GM18520 (cell line): Measurements from ENCODE around the gene PRMT5.
A peak's percentile ranks its signal among the peaks of the same experiment; 100 is the strongest.
"Not testable (repeated sequence)": the region's sequence is repeated elsewhere in the genome, so short reads cannot be mapped to it uniquely, and the experiment has no call there.

ENCODE experiments used
- ATAC-seq: cut with Tn5 transposase; IDR thresholded peaks from one replicate; pipeline ENCODE4 v1.9.1; 2021; ENCODE audit not compliant: unreplicated experiment

The PRMT5 gene

DNA sequence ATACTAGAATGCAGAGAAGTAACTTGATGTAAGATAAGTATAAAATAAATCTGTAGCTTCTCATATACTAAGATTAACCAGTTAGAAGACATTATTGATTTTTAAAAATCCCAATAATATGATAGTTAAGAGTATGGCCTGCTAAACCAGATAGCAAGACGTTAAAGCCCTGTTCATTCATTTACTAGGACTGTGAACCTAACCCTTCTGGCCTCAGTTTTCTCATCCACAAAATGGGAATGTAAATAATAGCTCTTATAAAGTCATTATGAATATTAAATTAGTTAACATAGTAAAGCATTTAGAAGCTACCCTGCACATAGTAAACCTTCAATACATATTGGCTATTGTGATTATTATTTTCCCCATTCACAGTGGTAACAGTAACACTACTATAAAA is 6.0 kb upstream of the PRMT5 start:
- ATAC-seq = no peak

DNA sequence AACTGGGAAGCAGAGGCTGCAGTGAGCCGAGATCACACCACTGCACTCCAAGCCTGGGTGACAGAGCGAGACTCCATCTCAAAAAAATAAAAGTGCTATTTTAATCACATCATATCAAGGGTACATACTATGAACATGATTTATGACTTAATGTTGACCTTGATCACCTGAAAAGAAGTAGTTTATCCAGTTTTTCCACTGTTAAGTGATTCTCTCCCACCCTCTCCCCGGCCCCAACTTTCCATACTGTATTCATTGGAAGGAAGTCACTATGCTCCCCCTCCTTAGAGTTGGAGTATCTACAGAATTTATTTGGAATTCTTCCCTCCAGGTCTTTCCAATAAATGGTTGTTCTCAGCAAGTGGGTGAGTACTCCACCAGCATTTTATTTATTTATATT is 3.0 kb upstream of the PRMT5 start:
- ATAC-seq = no peak

DNA sequence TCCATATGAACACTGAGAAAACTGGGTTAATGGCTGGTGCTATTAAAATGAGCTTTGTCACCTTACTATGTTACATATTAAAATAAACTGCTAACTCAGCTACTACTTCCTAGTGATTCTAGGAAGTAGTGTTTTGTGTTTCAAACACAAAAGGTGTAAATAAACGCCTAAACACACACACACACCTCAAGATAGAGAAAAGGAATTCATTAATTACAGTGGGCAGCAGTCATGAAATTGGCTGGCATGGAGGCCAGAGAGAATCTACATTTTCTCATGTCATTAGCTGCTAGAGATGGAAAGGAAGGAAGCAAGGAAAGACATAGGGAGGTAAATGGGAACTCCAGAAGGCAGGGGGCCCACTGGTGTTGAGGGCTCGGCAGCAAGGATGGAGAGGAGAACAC is 787 bp upstream of the PRMT5 start:
- ATAC-seq = no peak

DNA sequence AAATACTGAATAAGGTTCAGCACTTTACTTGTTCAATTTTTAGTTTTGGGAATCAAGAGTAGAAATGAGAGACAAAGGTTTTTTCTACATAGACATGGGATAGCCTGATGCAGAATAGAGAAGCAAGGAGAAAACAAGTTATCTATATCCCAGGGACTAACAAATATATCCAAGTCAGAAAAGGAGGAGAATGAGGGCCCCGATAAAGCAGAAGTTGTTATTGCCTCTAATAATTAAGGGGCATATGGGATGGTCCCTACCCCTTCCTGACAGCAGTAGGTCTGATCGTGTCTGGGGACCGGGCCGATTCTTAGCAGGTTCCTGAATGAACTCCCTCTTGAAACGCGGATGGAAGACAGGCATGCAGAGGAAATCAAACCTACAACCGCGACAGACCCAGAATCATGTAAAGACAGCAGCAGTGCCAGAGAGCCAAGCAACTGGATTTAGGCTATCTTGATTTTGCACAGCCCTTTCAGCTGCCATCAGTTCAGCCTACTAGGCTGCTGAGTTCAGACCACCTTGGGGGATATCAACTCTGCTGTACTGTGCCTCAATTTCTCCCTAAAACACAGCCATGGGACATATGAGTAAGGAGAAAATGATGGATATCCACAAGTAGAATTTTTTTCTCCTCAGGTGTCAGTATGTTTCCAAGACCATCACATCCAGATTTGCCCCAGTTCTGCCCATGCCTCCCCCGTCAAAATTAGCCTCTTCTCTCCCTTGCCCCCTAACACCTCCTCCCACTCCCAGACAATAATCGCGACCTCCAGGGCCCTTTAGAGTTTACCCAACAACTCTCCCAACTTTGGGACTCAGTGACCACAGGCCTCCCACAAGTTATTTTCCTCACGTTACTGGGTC is 706 bp downstream of the PRMT5 start:
- no peak for ATAC-seq

DNA sequence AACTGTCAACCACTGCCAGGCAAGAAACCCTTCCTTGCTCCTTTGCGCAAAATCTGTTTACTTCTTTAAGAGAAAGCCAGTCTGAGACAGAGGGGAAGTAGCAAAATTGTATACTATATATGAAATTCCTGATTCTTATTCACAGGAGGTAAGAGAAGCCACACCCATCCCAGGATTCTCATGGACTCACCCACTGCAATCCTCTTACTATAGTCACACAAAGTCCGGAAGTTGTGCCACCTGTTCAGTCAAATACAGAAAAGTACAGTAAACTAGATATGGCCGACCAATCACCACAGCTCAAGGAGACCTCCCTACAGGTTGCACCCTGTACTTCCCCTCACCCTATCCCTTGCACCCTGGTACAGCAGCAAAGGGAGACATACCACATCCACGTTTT is 2.9 kb downstream of the PRMT5 start:
- ATAC-seq = no peak

DNA sequence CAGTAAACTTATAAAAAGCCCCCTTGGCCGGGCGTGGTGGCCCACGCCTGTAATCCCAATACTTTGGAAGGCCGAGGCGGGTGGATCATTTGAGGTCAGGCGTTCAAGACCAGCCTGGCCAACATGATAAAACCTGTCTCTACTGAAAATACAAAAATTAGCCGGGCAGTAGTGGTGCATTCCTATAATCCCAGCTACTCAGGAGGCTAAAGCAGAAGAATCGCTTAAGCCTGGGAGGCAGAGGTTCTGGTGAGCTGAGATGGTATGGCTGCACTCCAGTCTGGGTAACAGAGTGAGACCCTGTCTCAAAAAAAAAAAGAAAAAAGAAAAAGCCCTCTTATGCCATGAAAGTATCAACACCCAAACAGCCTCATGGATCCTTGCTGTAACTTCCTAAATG is 3.7 kb downstream of the PRMT5 start:
- no peak for ATAC-seq

DNA sequence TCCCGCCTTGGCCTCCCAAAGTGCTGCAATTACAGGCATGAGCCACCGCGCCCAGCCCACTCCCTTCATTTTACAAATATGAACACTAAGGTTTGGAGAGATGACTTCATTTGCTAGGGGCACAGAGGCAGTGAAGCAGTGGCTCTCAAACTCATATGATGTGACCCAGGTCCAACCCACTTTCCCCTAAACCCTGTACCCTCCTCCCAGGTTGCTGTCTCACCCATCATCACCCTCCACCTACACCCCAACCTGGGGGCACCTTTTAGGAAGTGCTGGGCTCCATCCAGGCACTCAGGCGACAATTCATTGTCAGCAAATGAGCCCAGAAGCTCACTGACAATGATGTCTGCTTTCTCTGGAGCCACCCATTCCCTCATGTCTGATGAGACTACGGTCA is 5.4 kb downstream of the PRMT5 start:
- no peak for ATAC-seq

DNA sequence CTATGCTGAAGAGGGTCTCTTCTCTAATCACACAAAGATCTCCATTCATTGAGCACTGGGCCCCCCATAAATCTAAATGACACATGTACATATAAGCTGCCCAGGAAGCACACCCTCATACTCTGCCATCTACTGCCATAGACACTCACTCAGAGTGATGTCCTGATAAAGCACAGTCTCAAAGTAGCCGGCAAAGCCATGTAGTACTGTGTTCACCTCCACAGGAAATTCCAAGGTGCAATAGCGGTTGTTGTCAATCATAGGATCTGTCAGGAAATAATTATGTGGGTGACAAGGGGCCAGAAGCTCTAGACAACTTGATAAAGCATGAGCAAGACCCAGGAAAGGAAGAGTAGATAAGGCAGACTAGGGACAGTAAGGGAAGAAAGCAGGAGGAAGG is 6.9 kb downstream of the PRMT5 start:
- no peak for ATAC-seq

DNA sequence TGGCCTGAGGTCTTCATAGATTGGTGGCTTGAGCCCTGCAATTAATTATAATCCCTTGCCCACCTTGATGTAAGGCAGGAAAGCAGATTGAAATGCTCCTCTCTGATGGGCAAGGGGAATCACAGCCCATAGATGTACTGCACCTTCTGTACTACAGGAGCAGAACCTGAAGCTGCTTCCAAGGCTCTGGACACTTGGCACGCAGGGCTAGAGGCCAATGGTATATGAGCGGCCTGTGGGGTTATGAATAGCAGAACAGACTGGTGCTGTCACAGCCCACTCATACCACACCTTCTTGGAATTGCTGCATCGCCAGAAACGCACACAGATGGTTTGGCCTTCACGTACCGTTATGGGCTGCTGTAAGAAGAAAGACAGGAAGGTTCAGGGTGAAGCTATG is 8.5 kb downstream of the PRMT5 start:
- no peak for ATAC-seq

DNA sequence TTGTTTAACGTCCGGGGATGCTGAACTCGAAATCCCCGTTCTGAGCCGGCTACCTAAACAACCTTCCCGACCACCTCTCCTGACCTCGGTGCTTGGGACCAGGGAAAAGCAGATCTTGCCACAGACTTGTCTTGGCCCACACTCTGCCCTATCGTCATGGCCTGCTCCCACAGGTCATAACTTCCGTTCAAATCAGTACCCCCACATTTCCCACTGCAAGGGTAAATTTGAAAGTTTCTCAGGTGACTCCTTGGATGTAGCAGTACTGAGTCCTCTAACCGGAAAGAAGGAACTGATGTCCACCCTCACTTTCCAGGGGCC is 9.6 kb downstream of the PRMT5 start:
- no peak for ATAC-seq

DNA sequence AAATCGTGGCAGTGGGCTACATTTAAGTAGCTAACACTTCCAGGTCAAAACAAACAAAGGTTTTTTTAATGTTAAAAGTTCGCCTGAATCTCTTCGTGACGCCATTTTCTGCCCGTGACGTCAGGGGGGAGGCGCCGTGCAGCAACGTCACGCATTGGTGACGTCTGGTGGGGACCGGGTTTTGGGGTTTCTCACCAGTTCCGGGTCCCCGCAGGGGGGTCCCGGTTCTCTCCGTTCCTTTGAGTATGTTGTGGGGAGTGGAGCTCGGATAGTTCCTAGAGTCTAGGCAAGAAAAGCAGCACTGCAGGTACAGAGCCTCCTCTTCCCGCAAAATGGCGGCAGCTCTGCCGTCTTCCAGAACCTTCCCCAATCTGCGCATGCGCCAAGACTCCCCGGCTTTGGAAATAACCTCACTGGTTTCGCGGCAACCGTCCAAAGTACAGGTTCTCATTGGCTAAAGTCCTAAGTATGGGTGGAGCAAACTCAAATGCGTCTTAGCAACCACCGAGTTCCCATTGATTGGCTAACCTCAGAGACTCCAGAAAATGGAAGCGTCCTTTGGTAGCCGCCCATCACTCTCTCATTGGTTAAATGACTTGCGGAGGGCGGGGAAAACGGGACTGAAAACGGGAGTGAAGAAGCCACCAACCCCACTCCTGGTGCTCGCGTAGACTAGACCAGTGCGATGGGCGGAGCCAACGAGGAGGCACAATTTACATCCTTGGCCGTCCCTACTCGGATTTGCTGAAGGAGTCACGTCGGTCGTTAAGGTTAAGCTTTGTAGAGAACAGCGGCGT is 10.2 kb downstream of the PRMT5 start, which contains the start of gene RBM23:
Gene RBM23, minus strand, starts transcription at position 346 of the 797 bp plus-strand sequence.
- ATAC-seq = peak; percentile 88

DNA sequence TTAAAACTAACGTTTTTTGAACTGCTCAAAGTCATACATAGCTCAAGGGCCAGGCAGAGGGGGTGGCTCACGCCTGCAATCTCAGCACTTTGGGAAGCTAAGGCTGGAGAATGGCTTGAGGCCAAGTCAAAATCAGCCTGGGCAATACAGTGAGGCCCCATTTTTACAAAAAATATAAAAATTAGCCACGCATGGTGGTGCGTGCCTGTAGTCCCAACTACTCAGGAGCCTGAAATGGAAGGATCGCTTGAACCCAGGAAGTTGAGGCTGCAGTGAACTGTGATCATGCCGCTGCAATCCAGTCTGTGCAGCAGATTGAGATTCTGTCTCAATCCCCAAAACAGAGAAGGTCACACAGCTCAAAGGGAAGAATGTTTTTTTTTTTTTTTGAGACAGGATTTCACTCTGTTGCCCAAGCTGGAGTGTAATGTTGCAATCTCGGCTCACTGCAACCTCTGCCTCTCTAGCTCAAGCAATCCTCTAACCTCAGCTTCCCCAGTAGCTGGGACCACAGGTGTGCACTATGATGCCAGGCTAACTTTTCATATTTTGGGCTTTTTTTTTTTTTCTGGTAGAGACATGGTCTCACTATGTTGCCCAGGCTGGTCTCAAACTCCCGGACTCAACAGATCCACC is 13.2 kb downstream of the PRMT5 start:
- ATAC-seq = no peak

DNA sequence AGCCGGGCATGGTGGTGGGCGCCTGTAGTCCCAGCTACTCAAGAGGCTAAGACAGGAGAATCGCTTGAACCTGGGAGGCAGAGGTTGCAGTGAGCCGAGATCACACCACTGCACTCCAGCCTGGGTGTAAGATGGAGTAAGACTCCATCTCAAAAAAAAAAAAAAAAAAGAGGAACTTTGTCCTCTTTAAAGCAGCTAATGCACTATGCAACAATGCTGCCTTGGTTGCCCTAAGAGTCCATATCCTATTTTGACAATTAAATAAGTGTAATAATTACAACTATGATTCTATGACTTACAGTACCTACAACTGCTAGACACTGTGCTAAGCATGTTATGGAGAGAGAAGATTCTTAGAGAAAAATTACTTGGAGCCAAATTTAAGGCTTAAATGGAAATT is 14.3 kb downstream of the PRMT5 start:
- ATAC-seq = not testable (repeated sequence)

DNA sequence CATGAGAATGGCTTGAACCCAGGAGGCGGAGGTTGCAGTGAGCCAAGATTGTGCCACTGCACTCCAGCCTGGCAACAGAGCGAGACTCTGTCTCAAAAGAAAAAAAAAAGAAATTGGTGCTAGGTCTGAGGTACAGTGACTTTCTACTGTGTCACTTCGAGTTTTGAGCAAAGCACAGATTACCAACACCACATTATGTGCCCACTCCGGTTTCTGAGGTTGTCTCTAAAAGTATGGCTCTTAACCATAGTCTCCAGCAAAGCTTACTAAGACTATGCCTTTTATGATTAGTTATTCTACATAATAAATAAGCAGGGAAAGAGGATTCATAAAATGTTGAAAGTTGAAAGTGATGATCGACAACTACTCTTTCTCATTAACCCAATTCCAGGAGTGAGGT is 18.3 kb downstream of the PRMT5 start:
- no peak for ATAC-seq

DNA sequence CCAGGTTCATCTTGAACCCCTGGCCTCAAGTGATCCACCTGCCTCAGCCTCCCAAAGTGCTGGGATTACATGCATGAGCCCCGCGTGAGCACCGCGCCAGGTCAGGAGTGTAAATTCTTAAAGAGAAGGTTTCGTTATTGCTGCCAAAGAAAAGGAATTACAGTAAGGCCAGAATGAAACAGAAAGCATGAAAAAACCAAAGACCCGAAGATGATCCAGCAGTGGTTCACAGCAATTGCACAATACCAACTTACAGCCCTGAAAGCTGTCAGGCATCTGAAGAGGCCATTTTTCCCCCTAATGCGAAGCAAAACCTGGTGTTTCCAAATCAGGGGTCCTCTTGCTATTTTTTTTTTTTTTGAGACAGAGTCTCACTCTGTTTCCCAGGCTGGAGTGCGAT is 20.6 kb downstream of the PRMT5 start:
- ATAC-seq = no peak

DNA sequence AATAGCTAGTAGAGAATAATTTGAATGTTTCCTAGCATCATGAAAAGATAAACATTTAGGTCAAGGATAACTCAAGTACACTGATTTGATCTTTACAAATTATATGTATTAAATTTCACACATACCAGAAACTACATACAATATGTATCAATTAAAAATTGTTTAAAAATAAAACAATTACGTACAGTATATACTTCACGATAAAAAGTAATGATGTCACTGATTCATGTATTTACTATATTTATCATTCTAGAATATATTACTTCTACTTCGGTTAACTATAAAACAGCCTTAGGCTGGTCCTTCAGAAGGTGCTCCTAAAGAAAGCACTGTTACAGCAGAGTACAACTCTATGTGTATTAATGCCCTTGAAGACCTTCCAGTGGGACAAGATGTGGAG is 21.7 kb downstream of the PRMT5 start:
- no peak for ATAC-seq

DNA sequence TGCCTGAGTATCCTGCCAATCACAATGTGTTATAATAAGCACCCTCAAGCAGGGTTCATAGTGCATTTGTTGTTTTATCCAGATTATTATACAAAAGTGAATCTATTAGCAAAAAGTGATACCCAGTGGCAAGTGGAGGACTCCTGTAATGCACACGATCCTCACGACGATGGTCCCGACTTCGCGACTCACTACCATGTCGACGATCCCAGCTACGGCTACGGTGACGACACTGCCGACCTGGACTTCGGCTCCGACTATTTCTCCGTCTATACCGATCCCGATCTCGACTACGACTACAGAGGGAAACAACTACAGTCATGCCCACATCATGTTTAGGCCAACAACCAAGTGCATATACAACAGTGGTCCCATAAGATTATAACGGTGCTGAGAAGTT is 23.1 kb downstream of the PRMT5 start:
- ATAC-seq = no peak

DNA sequence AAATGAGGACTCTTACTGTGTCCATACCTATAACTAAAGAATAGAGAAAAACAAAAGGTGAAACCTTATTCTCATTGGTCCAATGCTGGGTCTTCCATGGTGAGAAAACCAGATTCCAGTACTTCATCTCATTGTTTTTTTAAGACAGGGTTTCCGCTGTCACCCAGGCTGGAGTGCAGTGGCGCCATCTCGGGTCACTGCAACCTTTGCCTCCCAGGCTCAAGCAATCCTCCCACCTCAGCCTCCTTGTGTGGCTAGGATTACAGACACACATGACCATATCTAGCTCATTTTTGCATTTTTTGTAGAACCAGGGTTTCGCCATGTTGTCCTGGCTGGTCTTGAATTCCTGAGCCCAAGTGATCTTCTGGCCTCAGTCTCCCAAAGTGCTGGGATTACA is 23.5 kb downstream of the PRMT5 start:
- ATAC-seq = no peak

DNA sequence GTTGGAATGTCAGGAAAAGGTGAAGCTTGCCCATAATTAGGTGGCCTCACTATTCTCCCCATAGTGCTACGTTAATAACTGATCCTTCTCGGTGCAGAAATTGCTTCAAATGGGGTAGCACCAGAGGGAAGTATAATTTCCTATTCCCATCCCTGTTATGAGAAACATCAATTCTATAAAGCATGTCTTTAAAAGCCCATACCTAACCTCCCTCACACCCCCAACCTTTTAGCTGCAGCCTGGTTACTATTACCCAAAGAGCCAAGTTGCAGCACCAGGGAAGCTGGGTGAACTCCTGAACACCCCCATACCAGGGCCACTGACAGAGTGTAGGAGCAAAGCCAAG is 25.5 kb downstream of the PRMT5 start:
- no peak for ATAC-seq

DNA sequence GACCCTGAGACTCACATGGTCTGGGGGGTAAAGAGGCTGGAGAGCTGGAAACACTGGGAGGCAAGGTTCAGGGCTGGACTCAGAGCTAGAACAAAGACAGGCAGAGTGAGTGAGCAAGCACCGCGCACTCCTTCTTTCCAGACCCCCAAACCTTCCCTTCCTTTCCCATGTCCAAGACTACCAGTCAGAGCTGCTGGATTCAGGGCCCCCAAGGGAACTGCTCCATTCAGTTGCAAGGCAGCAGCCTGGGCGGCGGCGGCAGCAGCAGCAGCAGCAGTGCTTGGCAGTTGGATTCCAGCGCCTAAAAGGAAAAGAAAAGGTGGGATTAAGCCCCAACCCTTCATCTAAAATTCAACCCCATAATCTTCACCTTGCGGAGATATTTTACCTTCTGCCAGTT is 27.4 kb downstream of the PRMT5 start:
- no peak for ATAC-seq

DNA sequence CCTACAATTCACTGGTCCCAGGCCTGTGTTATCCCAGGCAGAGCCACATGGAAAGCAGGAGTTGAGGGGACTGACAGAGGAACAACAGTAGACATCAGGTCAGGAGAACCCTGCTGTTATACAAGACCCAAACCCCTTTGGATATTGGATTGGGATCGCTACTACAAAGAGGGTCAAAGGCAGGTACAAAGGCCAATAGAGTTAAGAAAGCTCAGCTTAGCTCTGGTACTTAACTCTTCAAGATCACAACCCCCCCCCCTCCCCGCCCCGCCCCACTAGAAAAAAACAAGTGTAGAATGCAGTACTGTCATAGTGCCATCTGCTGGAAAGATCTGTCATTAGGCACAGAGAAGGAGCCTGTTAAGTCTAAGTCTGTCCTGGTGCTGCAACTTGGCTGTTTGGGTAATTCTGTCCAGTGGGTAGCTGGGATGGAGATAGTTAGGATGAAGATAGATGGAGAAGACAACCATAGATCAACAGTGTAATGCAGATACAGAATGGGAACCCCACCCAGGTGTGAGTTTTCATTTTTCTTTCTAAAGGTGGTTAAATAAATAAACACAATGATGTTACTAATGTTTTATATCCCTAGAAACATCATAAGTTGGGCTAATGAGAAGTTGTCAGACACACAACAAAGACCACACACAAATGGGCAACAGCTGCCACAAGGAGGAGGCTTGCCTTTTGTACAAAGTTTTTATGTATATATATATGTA is 28.9 kb downstream of the PRMT5 start:
- ATAC-seq = peak; percentile 43
